Activated T-helper 1 cell treated with anti-CD3 and anti-CD28 coated beads, Interleukin-12 subunit alpha, Interleukin-12 subunit beta, Interleukin-2, Interleukin-4 antibody, amounts not matched to agents 30 ng/mL and 10 ng/mL and 1 ng/mL, durations not matched to agents 14 hours and 24 hours and 36 hours (primary cell): ENCODE results near the gene CGNL1. TPM values are rescaled to one million over a fixed set of nuclear protein-coding genes. Genes with fewer than 3 reads are reported as not detected.

Experiments
- DNase-seq: peaks from one replicate; pipeline ENCODE4 v3.0.0; 2021; ENCODE audit warnings: low spot score
- H3K27ac Mint-ChIP-seq: one replicate; pipeline ENCODE4 v1.8.0; 2021; ENCODE audit warnings: mild to moderate bottlenecking, mixed read lengths
- H3K27me3 Mint-ChIP-seq: one replicate; pipeline ENCODE4 v1.8.0; 2022; ENCODE audit warnings: mild to moderate bottlenecking, moderate library complexity, mixed read lengths; ENCODE audit not compliant: insufficient read depth
- H3K36me3 Mint-ChIP-seq: one replicate; pipeline ENCODE4 v1.8.0; 2021; ENCODE audit warnings: low read depth, mixed read lengths
- H3K4me1 Mint-ChIP-seq: one replicate; pipeline ENCODE4 v1.8.0; 2021; ENCODE audit warnings: low read depth, mixed read lengths
- H3K4me3 Mint-ChIP-seq: one replicate; pipeline ENCODE4 v1.8.0; 2021; ENCODE audit warnings: mild to moderate bottlenecking, moderate library complexity, mixed read lengths
- H3K9me3 Mint-ChIP-seq: one replicate; pipeline ENCODE4 v1.8.0; 2021; ENCODE audit warnings: mixed read lengths
- intact Hi-C: fragments of 100-400 bp; cut with micrococcal nuclease; formaldehyde crosslinking; loops from one replicate; pipeline ENCODE4 v1.15.1; 2024
- total RNA-seq: library from RNA; stranded (reverse); gene quantifications from 2 replicates; pipeline ENCODE4 v1.2.3, GENCODE V29; 2022

The CGNL1 gene
- total RNA-seq, 1 donor from 2014 or later = not detected

GRCh38 chr15:57339321-57339720 is 37.0 kb upstream of the CGNL1 start:
- DNase-seq = no peak
- no peaks in the 10 kb centered on the region for H3K9me3 Mint-ChIP-seq
- no peak overlapping the region for H3K4me3 Mint-ChIP-seq
- H3K27ac Mint-ChIP-seq = no peak overlapping the region
- intact Hi-C loops = no loop called here
- peaks cover 16% of the 10 kb centered on the region for H3K27me3 Mint-ChIP-seq
- H3K4me1 Mint-ChIP-seq = no peaks in the 10 kb centered on the region
- H3K36me3 Mint-ChIP-seq = no peaks in the 10 kb centered on the region

GRCh38 chr15:57340682-57341259 is 35.5 kb upstream of the CGNL1 start:
- intact Hi-C loops = loop anchor here (1.0 kb wide), 1 partner anchor 202 kb away; no protein-coding TSS in a partner anchor
- H3K27ac Mint-ChIP-seq = no peak overlapping the region
- H3K4me1 Mint-ChIP-seq = no peaks in the 10 kb centered on the region
- no peak for DNase-seq
- H3K36me3 Mint-ChIP-seq = no peaks in the 10 kb centered on the region
- H3K27me3 Mint-ChIP-seq = peaks cover 14% of the 10 kb centered on the region
- no peaks in the 10 kb centered on the region for H3K9me3 Mint-ChIP-seq
- no peak overlapping the region for H3K4me3 Mint-ChIP-seq

- Mint-ChIP-seq H3K4me3 (no peak overlapping the region), H3K27me3 (peaks cover 10% of the 10 kb centered on the region), H3K9me3 (no peaks in the 10 kb centered on the region), H3K4me1 (no peaks in the 10 kb centered on the region), H3K27ac (no peak overlapping the region), H3K36me3 (no peaks in the 10 kb centered on the region)
- intact Hi-C loops = no loop called here
- DNase-seq = no peak
These were observed 33.3 kb upstream of the CGNL1 start for GRCh38 chr15:57343048-57343447.

GRCh38 chr15:57343498-57343897 is 32.8 kb upstream of the CGNL1 start:
- no peak overlapping the region for H3K27ac Mint-ChIP-seq
- intact Hi-C loops = no loop called here
- H3K27me3 Mint-ChIP-seq = peaks cover 10% of the 10 kb centered on the region
- no peaks in the 10 kb centered on the region for H3K4me1 Mint-ChIP-seq
- H3K36me3 Mint-ChIP-seq = no peaks in the 10 kb centered on the region
- no peak overlapping the region for H3K4me3 Mint-ChIP-seq
- no peak for DNase-seq
- no peaks in the 10 kb centered on the region for H3K9me3 Mint-ChIP-seq

- intact Hi-C loops = no loop called here
- Mint-ChIP-seq H3K4me3 (no peak overlapping the region), H3K36me3 (no peaks in the 10 kb centered on the region), H3K27ac (no peak overlapping the region), H3K4me1 (no peaks in the 10 kb centered on the region), H3K9me3 (no peaks in the 10 kb centered on the region), H3K27me3 (peaks cover 10% of the 10 kb centered on the region)
- no peak for DNase-seq
These were observed 32.0 kb upstream of the CGNL1 start for GRCh38 chr15:57344282-57344681.

GRCh38 chr15:57345584-57345983 is 30.7 kb upstream of the CGNL1 start:
- Mint-ChIP-seq H3K4me3 (no peak overlapping the region), H3K36me3 (no peaks in the 10 kb centered on the region), H3K9me3 (no peaks in the 10 kb centered on the region), H3K27ac (no peak overlapping the region), H3K27me3 (peaks cover 8% of the 10 kb centered on the region), H3K4me1 (no peaks in the 10 kb centered on the region)
- intact Hi-C loops = no loop called here
- DNase-seq = no peak

- intact Hi-C loops = no loop called here
- H3K4me3 Mint-ChIP-seq = no peak overlapping the region
These were observed 28.2 kb upstream of the CGNL1 start for GRCh38 chr15:57348081-57348480.

GRCh38 chr15:57352535-57353316 is 23.6 kb upstream of the CGNL1 start:
- H3K9me3 Mint-ChIP-seq = no peaks in the 10 kb centered on the region
- H3K27ac Mint-ChIP-seq = no peak overlapping the region
- no peaks in the 10 kb centered on the region for H3K36me3 Mint-ChIP-seq
- intact Hi-C loops = no loop called here
- no peak for DNase-seq
- H3K4me1 Mint-ChIP-seq = no peaks in the 10 kb centered on the region
- H3K4me3 Mint-ChIP-seq = no peak overlapping the region
- H3K27me3 Mint-ChIP-seq = no peaks in the 10 kb centered on the region

More at GRCh38 chr15:57348081-57348480, 28.2 kb upstream of the CGNL1 start:
- DNase-seq = no peak
- Mint-ChIP-seq H3K27me3 (no peaks in the 10 kb centered on the region), H3K36me3 (no peaks in the 10 kb centered on the region), H3K9me3 (no peaks in the 10 kb centered on the region), H3K4me1 (no peaks in the 10 kb centered on the region), H3K27ac (no peak overlapping the region)

- H3K27me3 Mint-ChIP-seq = peaks cover under 1% of the 10 kb centered on the region
- H3K4me3 Mint-ChIP-seq = no peak overlapping the region
- no peak for DNase-seq
- no peaks in the 10 kb centered on the region for H3K9me3 Mint-ChIP-seq
- no peaks in the 10 kb centered on the region for H3K4me1 Mint-ChIP-seq
- no peaks in the 10 kb centered on the region for H3K36me3 Mint-ChIP-seq
- intact Hi-C loops = no loop called here
- no peak overlapping the region for H3K27ac Mint-ChIP-seq
These were observed 22.9 kb upstream of the CGNL1 start for GRCh38 chr15:57353317-57353804.

GRCh38 chr15:57354436-57355123 is 21.7 kb upstream of the CGNL1 start:
- H3K27me3 Mint-ChIP-seq = peaks cover 3% of the 10 kb centered on the region
- H3K27ac Mint-ChIP-seq = no peak overlapping the region
- H3K36me3 Mint-ChIP-seq = no peaks in the 10 kb centered on the region
- no peaks in the 10 kb centered on the region for H3K4me1 Mint-ChIP-seq
- no peak overlapping the region for H3K4me3 Mint-ChIP-seq
- H3K9me3 Mint-ChIP-seq = no peaks in the 10 kb centered on the region
- DNase-seq = no peak
- intact Hi-C loops = no loop called here

- Mint-ChIP-seq H3K4me3 (no peak overlapping the region), H3K36me3 (no peaks in the 10 kb centered on the region), H3K9me3 (no peaks in the 10 kb centered on the region), H3K27me3 (peaks cover 3% of the 10 kb centered on the region), H3K4me1 (no peaks in the 10 kb centered on the region), H3K27ac (no peak overlapping the region)
- no peak for DNase-seq
- intact Hi-C loops = no loop called here
These were observed 21.0 kb upstream of the CGNL1 start for GRCh38 chr15:57355259-57355658.

- Mint-ChIP-seq H3K27me3 (peaks cover 3% of the 10 kb centered on the region), H3K27ac (no peak overlapping the region), H3K4me3 (no peak overlapping the region), H3K4me1 (no peaks in the 10 kb centered on the region), H3K36me3 (no peaks in the 10 kb centered on the region), H3K9me3 (no peaks in the 10 kb centered on the region)
- DNase-seq = no peak
- intact Hi-C loops = no loop called here
These were observed 20.1 kb upstream of the CGNL1 start for GRCh38 chr15:57356178-57356577.

- intact Hi-C loops = no loop called here
- no peaks in the 10 kb centered on the region for H3K4me1 Mint-ChIP-seq
- H3K27ac Mint-ChIP-seq = no peak overlapping the region
- no peak for DNase-seq
- no peaks in the 10 kb centered on the region for H3K9me3 Mint-ChIP-seq
- no peaks in the 10 kb centered on the region for H3K36me3 Mint-ChIP-seq
- H3K27me3 Mint-ChIP-seq = peaks cover 3% of the 10 kb centered on the region
- no peak overlapping the region for H3K4me3 Mint-ChIP-seq
These were observed 19.7 kb upstream of the CGNL1 start for GRCh38 chr15:57356636-57357035.
